GM21717 (cell line): Measurements from ENCODE around the gene GALNT9.
"Not testable (repeated sequence)": the region's sequence is repeated elsewhere in the genome, so short reads cannot be mapped to it uniquely, and the experiment has no call there.

Source experiments
- ATAC-seq: cut with Tn5 transposase; IDR thresholded peaks from one replicate; pipeline ENCODE4 v1.9.1; 2021; ENCODE audit warnings: mild to moderate bottlenecking, moderate library complexity; ENCODE audit not compliant: unreplicated experiment

GALNT9 gene

DNA sequence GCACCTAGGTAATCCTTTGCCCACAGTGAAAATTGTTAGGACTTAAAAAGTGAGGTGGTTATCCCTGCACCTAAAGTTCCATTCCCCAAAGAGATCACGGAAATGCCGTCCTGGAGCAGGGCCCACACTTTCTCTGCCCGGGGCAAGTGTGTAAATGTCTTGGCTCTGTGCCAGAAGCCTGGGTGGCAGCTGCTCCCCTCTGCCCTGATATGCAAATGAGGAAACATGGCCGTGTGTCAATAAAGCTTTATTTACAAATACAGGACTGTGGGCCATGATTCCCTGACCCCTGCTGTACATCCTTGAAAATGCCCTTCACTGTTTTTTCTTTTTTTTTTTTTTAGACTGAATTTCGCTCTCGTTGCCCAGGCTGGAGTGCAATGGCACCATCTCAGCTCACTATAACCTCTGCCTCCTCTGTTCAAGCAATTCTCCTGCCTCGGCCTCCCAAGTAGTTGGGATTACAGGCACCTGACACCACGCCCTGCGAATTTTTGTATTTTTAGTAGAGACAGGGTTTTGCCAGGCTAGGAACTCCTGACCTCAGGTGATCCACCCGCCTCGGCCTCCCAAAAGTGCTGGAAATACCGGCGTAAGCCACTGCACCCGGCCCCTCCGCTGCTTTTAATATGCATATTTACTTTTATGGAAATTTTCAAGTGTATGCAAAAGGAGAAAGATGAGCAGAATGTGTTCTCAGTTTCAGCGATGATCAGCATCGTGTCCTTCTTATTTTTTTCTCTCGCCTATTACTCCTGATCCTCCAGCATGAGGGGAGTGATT, 75.5 kb downstream of the GALNT9 start:
- ATAC-seq = no peak

DNA sequence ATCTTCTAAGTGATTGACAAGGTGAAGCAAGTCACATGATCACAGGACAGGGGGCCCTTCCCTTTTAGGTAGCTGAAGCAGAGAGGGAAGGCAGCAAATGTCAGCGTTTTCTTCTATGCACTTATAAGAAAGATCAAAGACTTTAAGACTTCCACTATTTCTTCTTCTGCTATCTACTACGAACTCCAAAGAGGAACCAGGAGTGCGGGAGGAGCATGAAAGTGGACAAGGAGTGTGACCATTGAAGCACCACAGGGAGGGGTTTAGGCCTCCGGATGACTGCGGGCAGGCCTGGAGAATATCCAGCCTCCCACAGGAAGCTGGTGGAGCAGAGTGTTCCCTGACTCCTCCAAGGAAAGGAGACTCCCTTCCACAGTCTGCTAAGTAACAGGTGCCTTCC, 76.4 kb downstream of the GALNT9 start:
- not testable (repeated sequence) for ATAC-seq

DNA sequence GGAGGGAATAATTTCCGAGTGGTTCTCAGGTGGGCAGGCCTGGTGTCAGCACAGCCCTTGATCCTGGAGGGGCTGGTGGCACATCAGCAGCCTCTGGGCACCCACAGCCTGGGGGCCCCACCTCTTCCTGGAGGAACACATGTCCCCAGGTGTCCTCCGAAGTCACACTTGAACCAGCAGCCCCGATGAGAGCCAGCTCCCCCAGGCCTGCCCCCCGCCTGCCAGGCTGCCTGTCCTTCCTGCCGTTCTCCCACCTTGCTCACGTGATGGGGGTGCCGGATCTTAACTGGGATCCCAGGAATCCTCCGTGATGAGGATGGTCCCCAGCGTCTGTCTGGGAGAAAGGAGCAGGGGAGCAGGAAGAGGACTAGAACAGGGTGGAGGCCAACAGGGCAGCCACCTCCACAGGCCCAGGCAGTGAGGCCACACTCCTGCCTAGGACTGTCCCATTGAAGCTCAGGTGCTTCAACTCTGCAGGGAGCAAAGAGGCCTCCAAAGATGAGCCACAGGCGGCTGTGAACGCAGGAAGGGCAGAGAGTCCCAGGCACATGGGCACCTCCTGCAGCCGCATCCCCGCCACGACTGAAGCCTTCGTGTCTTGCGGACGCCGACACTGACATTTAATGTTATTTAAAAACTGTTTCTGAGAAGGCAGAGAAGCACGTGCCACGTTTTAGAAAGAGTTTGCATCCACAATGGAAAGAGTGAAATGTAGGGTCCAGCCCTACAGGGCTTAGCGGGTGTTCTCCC, 77.5 kb downstream of the GALNT9 start:
- no peak for ATAC-seq

DNA sequence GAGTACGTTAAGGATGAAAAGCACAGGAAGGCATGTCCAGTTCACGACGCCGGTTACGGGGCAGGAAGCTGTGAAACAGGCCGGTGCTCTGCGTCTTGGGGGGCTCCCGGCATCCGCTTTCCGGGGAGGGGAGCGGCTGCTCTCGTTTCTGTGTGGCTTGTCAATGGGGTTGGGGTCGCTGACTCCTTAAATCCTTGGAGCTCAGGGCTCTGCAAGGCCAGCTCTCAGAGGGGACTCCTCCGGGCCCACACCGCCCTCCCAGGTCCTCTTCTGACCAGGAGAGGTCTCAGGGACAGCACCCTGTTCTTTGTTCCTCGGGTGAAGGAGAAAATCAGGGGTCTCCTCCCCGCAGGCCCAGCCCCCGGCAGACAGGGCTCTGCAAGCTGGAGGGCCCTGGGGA, 78.1 kb downstream of the GALNT9 start:
- no peak for ATAC-seq

DNA sequence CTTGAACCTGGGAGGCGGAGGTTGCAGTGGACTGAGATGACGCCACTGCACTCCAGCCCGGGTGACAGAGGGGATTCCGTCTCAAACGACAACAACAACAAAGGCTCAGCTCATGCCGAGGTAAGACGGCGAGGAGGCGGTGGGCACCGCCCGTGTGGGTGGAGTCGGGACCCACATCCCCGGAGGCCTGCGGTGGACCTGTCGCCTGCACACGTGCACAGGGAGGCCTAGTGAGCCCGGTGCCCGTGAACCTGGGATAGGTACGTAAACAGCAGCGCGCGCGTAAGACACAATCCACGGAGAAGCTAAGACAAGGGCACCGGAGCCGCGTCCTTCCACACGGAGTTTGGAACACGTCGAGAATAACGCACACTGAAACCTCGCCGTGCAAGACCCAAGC, 78.7 kb downstream of the GALNT9 start:
- ATAC-seq = no peak

DNA sequence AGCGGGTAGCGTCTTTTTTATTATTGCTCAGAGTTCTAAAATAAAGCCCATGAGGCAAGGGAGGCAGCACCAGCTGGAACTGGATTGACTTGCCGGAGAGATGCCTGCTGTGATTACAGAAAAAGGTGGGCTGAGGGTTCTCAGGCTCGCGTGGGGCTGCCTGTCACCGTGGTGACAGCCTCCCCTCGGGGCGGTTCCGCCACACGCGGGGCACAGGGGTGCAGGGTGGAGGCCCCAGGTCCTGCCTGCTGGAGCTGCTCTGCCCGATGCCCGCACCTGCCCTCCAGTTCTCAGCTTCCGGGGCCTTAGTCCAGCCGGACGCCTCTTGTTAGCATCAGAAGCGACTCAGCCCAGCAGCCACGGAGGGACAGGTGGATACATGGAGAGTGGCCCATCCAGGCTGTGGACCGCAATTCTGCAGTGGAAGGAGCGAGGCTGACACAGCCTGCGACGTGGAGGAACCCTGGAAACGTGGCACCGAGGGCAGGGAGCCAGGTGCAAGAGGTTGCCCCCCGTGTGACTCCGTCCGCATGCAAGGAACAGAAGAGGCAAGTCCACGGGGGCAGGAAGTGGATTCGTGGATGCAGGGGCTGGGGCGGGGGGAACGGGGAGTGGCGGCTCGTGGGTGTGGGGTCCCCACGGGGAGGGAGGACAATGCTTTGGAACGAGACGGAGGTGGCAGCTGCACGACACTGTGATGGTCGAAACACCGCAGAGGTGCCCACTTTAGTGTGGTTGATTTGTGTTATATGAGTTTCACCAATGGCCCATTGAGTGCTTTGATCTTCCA, 79.5 kb downstream of the GALNT9 start:
- no peak for ATAC-seq

DNA sequence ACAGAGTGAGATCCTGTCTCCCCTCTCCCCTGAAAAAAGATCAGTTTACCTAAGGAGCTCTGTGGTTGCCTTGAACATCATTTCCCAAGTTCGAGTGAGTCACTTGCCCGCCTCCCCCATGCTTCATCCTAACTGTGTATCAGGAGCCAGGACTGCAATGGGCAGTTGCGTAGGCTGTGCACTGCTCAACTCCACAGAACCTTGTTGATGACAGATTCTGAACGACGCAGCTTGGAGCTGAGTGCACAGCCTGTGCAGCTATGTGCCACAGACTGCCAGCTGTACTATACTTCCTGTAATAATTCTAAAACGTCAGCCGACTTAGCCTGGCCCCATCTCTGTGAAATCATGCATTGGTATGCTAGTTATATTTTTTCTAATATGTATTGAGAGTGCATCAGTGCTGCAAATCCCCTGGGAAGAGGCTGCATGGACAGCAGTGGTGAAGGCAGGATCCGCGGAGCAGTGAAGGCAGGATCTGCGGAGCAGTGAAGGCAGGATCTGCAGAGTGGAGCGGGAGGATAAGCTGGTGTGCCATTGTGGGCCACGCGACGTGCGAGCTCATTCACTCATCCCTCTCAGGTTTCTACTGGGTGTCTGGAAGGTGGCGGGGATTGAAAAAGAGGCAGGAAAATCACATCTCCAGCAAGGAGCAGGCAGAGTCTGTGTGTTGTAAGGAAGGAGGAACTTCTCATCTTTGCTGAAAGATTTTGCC, 80.8 kb downstream of the GALNT9 start:
- ATAC-seq = no peak

DNA sequence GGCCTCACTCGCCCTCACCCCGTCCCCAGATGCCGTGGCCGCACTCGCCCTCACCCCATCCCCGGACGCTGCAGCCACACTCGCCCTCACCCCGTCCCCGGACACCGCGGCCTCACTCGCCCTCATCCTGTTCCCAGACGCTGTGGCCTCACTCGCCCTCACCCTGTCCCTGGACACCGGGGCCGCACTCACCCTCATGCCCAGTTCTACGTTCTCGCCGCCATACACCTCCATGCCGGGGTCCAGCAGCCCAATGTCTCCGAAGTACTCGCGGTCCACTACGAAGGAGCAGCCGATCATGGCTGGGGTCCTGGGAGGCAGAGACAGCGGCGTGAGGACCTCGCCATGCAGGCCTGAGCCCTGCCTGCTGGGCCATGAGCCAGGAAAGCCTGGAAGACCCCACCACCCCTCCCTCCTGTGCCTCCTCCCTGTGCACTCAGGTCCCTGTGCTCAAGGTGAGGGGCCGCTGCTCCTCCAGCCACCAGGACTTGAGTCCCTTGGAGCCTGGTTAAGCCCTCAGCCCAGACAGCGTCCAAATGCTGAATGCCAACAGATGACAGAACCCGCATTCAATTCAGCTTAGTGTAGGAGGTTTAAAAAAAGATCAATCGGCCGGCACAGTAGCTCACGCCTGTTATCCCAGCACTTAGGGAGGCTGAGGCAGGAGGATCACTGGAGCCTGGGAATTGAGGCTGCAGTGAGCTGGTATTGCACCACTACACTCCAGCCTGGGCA, 81.5 kb downstream of the GALNT9 start:
- no peak for ATAC-seq

DNA sequence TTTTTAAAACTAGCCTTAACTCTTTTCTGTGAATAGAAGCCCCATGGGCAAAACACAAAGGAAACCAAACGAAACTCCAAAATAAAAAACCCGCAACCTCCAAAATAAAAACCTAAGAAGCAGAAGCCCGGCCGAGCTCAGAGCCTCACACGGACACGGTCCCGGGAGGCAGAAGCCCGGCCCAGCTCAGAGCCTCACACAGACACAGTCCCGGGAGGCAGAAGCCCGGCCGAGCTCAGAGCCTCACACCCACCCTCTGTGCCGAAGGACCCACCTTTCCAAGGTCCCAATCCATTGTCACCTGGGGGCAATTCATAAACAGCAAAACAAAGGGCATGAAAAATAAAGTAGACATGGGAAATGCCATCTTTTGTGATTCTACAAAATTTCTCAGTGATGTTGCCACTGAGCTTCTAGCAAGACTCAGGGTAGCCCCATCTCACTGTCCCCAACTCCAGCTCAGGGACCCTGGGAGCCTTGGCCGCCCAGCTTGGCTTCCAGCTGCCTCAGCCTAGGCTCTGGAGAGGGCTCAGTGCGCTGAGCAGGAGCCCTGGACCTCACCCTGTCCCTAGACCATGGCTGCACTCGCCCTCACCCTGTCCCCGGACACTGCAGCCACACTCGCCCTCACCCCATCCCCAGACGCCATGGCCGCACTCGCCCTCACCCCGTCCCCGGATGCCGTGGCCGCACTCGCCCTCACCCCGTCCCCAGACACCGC, 82.2 kb downstream of the GALNT9 start:
- ATAC-seq = no peak

DNA sequence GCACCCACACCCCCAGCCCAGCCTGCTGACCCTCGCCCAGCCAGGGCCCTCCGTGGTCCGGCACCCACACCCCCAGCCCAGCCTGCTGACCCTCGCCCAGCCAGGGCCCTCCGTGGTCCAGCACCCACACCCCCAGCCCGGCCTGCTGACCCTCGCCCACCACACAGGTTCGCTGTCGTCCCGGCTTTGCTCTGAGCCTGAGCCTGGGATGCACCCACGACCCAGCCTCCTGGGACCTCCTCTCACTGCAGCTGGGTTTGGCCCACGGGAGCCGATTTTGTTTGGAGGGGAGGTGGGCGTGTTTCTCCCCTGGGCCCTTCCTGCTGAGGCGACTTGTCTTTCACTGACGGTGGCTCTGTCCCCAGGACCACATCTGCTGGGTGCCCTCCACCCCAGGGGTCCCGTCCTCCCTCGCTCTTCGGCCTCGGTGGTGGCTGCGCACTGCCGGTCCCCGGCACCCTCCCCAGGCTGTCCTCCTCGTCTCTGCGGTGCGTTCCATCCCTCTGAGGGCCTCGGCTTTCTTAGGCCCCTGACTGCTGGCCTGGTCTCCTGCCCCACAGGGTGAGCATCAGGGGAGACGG, 83.8 kb downstream of the GALNT9 start:
- no peak for ATAC-seq

DNA sequence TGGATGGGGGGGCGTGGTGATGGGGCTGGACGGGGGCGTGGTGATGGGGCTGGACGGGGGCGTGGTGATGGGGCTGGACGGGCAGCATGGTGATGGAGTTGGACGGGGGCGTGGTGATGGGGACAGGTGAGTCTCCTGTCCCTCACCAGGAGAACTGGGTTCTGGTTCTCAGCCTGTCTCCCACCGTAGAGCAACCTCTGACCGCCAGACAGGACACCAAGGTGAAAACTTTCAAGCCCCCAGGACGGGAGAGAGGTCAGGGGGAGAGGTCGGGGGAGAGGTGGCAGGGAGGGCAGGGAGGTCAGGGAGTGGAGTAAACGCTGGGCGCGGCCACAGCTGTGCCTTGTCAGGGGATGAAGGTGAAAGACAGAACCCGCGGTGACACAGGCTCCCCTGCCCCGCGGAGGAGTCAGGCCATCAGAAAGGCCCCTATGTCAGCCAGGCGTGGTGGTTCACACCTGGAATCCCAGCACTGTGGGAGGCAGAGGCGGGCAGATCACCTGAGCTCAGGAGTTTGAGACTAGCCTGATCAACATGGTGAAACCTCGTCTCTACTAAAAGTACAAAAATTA, 84.6 kb downstream of the GALNT9 start:
- ATAC-seq = no peak

DNA sequence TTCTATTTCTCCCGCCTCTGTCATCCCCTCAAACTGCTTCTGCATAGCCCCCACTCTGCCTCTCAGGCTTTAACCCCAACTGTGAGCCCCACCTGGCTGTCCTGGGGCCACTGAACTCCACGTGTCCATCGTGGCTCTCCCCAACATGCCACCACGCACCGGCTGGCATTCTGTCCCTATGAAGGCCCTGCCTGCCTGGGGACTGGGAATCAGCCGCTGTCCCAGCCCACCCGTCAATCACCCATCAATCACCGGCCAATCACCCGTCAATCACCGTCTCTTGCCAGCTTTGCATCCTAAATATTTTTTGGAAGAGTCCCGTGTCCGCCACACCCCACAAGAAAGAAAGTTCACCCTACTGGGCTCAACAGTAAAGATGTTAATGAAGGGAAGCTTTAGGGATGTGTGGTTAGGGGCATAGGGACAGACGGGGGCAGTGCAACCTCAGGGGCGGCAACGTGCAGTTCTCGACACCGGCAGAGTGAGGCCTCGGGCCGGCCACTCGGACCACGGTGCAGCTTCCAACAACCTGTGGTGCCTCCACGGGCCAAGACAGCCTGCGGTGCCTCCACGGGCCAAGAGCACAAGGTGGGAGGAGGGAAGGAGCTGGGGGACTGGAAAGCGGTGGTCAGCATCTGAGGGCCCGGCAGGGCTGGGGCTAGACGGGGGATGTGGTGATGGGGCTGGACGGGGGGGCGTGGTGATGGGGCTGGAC, 85.6 kb downstream of the GALNT9 start:
- ATAC-seq = no peak

DNA sequence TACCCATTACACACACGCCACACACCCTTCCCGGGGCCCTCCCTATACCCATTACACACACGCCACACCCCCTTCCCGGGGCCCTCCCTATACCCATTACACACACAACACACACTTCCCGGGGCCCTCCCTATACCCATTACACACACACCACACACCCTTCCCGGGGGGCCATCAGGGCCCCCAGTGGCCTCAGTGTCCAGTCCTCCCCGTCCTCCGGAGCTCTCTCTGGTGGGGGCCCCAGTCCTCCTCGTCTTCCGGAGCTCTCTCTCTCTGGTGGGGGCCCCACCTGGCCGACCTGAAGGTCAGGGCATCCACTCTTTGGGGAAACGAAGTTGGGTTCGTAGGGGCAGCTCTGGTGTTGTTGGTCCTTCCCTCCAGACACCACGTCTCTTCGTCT, 86.2 kb downstream of the GALNT9 start:
- ATAC-seq = not testable (repeated sequence)

DNA sequence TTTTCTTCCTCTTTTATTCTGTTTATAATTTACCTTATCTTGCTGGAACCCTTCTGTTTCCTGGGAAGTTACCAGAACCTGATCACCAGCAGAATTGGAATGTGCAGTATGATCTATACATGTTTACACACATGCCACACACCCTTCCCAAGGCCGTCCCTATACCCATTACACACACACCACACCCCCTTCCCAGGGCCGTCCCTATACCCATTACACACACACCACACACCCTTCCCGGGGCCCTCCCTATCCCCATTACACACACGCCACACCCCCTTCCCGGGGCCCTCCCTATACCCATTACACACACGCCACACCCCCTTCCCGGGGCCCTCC, 88.8 kb downstream of the GALNT9 start:
- ATAC-seq = not testable (repeated sequence)

DNA sequence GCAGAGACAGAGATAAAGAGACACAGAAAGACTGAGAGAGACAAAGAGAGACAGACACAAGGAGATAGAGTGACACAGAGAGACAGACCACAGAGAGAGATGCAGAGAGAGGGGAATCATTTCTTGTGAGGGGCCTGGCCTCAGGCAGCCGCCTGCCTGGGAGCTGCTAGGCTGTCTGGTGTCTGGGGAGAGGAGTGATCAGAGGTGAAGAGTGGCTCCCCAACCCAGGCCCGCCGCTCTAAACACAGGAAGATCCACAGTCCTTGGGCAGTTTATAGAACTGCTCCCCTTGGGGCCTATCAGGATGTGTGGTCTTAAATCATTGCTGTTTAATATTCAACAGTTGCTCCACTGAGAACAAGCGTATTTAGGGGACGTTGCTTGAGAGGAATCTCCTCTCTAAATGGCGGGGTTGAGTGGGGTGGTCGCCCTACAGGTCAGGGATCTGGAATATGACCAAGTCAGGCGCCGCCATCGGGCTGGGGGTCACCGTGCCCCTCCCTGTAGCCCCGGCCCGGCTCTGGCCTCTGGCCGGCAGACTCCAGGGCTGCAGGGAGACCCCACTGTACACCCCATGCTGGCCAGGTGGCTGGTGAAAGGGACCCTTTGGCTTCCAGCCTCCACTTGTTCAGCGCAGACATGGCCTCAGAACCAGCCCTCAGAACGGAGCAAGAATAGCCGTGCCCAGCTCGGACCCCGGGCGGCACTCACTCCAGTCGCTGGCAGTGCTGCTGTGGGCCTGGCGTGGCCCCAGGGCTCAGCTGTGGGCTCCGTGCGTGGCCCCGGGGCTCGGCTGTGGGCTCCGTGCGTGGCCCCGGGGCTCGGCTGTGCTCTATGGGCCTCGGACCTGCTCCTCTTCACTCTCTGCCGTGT, 89.4 kb downstream of the GALNT9 start:
- no peak for ATAC-seq

DNA sequence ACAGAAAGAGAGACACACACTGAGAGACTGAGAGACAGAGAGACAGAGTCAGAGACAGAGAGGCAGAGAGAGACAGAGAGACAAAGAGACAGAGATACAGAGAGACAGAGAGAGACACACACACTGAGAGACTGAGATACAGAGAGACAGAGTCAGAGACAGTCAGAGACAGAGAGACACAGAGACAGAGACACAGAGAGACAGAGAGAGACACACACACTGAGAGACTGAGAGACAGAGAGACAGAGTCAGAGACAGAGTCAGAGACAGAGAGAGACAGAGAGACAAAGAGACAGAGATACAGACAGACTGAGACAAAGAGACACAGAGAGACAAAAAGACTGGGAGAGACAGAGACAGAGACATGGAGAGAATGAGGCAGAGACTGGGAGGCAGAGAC, 90.0 kb downstream of the GALNT9 start:
- ATAC-seq = no peak

DNA sequence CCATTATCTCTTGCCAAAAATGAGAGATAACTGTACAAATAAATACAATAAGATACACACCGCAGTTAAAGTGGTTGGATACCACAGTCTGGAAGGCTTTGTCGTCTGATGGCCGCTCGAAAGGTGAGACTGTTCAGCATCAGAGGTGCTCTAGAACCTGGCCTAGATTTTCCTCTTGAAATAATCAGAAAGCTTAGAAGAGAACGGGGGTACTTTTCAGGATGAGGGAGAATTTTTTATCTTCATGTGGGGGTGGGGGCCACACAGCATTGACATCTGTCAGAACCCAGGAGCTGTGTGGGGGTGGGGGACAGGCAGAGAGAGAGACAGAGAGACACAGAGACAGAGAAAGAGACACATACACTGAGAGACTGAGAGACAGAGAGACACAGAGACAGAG, 90.5 kb downstream of the GALNT9 start:
- no peak for ATAC-seq

DNA sequence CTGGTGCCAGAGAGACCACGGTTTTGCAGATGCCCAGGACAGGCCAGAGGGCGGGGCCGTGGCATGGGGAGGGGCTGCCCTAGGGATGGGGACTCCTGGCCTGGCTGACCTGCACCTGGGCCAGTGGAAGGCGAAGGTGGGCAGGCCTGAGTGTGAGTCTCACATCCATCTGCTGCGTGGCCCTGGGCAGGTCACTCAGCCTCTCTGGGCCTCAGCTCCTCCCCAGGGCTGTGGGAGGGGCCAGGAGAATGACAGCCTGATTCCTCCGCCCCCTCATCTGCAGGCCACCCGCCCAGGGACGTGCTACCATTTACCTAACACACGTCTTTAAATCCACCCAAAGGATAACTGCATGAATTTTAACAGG, 90.9 kb downstream of the GALNT9 start:
- no peak for ATAC-seq
